ENCODE data around the gene SFXN5.

GRCh38 chr2:73083886-73084800, 12.6 kb upstream of the SFXN5 start:
- no peak for TF ChIP-seq POLR2AphosphoS5 (IDR thresholded peaks at IDR 0.05; ENCODE audit: low read depth, low read length)
- TF ChIP-seq SIN3A (IDR thresholded peaks at IDR 0.05; ENCODE audit: borderline replicate concordance, insufficient read depth, low read length): no peak

Measured in PFSK-1 (cell line).